Erythroblast (primary cell): ENCODE data around the gene GNAT1.

Experiments
- GATA1 ChIP-seq: IDR thresholded peaks from 2 replicates; pipeline ENCODE4 v1.6.1; 2011; ENCODE audit warnings: low read depth, mild to moderate bottlenecking, control low read depth, low read length, moderate library complexity
- POLR2A ChIP-seq: IDR thresholded peaks from 2 replicates; pipeline ENCODE4 v1.6.1; 2011; ENCODE audit warnings: mild to moderate bottlenecking, low read length

GRCh38 chr3:50222169-50222528 lies 30.7 kb downstream of the GNAT1 start:
- TF ChIP-seq POLR2A, result no peak
- no peak for TF ChIP-seq GATA1
